IMR-90 (cell line): Measurements from ENCODE around the gene DRD3.

Experiments used
- CEBPB ChIP-seq: IDR thresholded peaks from 2 replicates; pipeline ENCODE4 v1.6.1; 2012; ENCODE audit warnings: low read depth, low read length, improper control_type of control experiment
- CTCF ChIP-seq: conservative IDR thresholded peaks from 2 replicates; pipeline ENCODE4 v1.5.1; 2012; ENCODE audit warnings: mild to moderate bottlenecking, low read depth, low read length, improper control_type of control experiment
- FOS ChIP-seq: fragments of 150-350 bp; IDR thresholded peaks from 2 replicates; pipeline ENCODE4 v1.6.1; 2016; ENCODE audit warnings: low read depth, low read length
- MAFK ChIP-seq: IDR thresholded peaks from 2 replicates; pipeline ENCODE4 v1.6.1; 2012; ENCODE audit warnings: low read depth, low read length, improper control_type of control experiment
- MAZ ChIP-seq: IDR thresholded peaks from 2 replicates; pipeline ENCODE4 v1.6.1; 2012; ENCODE audit warnings: low read depth, mild to moderate bottlenecking, low read length, improper control_type of control experiment, moderate library complexity, borderline replicate concordance
- MXI1 ChIP-seq: IDR thresholded peaks from 2 replicates; pipeline ENCODE4 v1.6.1; 2012; ENCODE audit warnings: low read depth, mild to moderate bottlenecking, low read length, moderate library complexity, borderline replicate concordance
- POLR2A ChIP-seq: IDR thresholded peaks from 2 replicates; pipeline ENCODE4 v1.6.1; 2012; ENCODE audit warnings: mild to moderate bottlenecking, low read depth, low read length
- RAD21 ChIP-seq: IDR thresholded peaks from 2 replicates; pipeline ENCODE4 v1.6.1; 2012; ENCODE audit warnings: low read length, improper control_type of control experiment
- RCOR1 ChIP-seq: IDR thresholded peaks from 2 replicates; pipeline ENCODE4 v1.6.1; 2012; ENCODE audit warnings: mild to moderate bottlenecking, low read length, improper control_type of control experiment; ENCODE audit not compliant: insufficient replicate concordance
- RFX5 ChIP-seq: IDR thresholded peaks from 2 replicates; pipeline ENCODE4 v1.8.0; 2012; ENCODE audit warnings: low read depth, mild to moderate bottlenecking, low read length, moderate library complexity

- no peak for TF ChIP-seq CTCF
- no peak for TF ChIP-seq POLR2A
- no peak for TF ChIP-seq MXI1
- TF ChIP-seq FOS: no peak
- TF ChIP-seq MAZ: no peak
- no peak for TF ChIP-seq CEBPB
- TF ChIP-seq RAD21: no peak
- TF ChIP-seq RFX5: no peak
- TF ChIP-seq MAFK: no peak
- TF ChIP-seq RCOR1: no peak
These were observed 59.1 kb downstream of the DRD3 start for GRCh38 chr3:114119776-114120175.
